K562 (cell line): Measurements from ENCODE around the gene SEPTIN2. TPM values are rescaled to one million over a fixed set of nuclear protein-coding genes. Genes with fewer than 3 reads are reported as not detected.

Source experiments
- CREM ChIP-seq: IDR thresholded peaks from 2 replicates; pipeline ENCODE4 v1.6.1; 2014; ENCODE audit warnings: antibody characterized with exemption, low read depth
- HDAC1 ChIP-seq, 2 experiments: fragments of 450-650 bp; IDR thresholded peaks; 2 replicates each; pipeline ENCODE4 v1.6.1; 2016 to 2017; ENCODE audit warnings: inconsistent platforms in 1 of 2, mild to moderate bottlenecking in 1 of 2, moderate library complexity in 1 of 2
- RBM15 ChIP-seq: fragments of 200-400 bp; formaldehyde crosslinking; IDR thresholded peaks from 2 replicates; pipeline ENCODE4 v1.6.1; 2018; ENCODE audit warnings: mild to moderate bottlenecking, low read length, moderate library complexity; ENCODE audit not compliant: insufficient read depth
- SMAD1 ChIP-seq: fragments of 150-350 bp; IDR thresholded peaks from 2 replicates; pipeline ENCODE4 v1.6.1; 2014; ENCODE audit warnings: low read length, low read depth; ENCODE audit not compliant: partially characterized antibody
- polyA plus RNA-seq, 8 experiments: library from polyadenylated mRNA; depleted of rRNA in 4 of 8; stranded (reverse) in 5 of 8; unstranded in 3 of 8; fragments of >200 nt; fragmentation: Nextera tagmentation in 2 of 8; fragmentation: Illumina TruSeq in 1 of 8; extraction: Ambion mirVana in 2 of 8; extraction: Trizol in 1 of 8; gene quantifications; 2 replicates each; pipeline versions ENCODE4 v1.2.1 to v1.2.3, GENCODE V29; 2011 to 2014; ENCODE audit warnings: inconsistent platforms in 1 of 8, missing spikeins in 1 of 8
- total RNA-seq, 7 experiments: library from RNA; depleted of rRNA in 6 of 7; stranded (reverse); fragments of >200 nt in 6 of 7; fragmentation: Illumina TruSeq in 2 of 7; extraction: Trizol in 2 of 7; gene quantifications; 2 replicates each; pipeline versions ENCODE4 v1.2.1 to v1.2.3, GENCODE V29; 2011 to 2021; ENCODE audit warnings: low replicate concordance in 1 of 7
- TF ChIP-seq, protein P1 (sequence below): fragments of 250-450 bp; sonication (Bioruptor Pico); IDR thresholded peaks from 2 replicates; pipeline ENCODE4 v1.4.0; 2020
- TF ChIP-seq, protein P2 (sequence below): fragments of 200-800 bp; sonication (Bioruptor generic); IDR thresholded peaks from 2 replicates; pipeline ENCODE4 v1.6.1; 2016; ENCODE audit warnings: missing genetic modification characterization, missing compliant biosample characterization

SEPTIN2 gene
- total and polyA plus RNA-seq, 9 of the 15 experiments (the other 6 are each of a cell fraction or from before 2014, with no cell fraction given): 121 to 367 (median 166) TPM

DNA sequence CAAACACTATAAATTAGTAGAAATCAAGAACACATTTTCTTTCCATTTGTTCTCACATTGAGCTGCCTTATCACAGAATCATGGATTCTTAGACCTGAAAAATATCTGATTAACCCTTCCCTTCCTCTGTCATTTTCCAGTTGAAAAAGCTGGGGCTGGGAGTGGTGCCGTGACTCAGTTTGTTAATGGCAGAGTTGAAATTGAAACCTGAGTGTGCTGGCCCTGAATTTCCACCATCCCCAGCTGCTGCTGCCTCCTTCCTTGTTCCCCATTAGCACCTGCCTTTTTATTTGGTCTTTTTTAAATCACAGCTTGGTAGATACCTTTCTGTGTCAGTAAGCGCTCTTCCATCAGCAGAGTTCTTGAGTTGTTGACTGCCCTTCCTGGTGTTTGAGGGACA, 51.0 kb downstream of the SEPTIN2 start (continued):
- TF ChIP-seq, protein P1, sequence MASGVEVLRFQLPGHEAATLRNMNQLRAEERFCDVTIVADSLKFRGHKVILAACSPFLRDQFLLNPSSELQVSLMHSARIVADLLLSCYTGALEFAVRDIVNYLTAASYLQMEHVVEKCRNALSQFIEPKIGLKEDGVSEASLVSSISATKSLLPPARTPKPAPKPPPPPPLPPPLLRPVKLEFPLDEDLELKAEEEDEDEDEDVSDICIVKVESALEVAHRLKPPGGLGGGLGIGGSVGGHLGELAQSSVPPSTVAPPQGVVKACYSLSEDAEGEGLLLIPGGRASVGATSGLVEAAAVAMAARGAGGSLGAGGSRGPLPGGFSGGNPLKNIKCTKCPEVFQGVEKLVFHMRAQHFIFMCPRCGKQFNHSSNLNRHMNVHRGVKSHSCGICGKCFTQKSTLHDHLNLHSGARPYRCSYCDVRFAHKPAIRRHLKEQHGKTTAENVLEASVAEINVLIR (CRISPR knock-in tag): no peak
- no peak for TF ChIP-seq RBM15
- no peak for TF ChIP-seq SMAD1
- TF ChIP-seq CREM: no peak
- TF ChIP-seq, protein P2, sequence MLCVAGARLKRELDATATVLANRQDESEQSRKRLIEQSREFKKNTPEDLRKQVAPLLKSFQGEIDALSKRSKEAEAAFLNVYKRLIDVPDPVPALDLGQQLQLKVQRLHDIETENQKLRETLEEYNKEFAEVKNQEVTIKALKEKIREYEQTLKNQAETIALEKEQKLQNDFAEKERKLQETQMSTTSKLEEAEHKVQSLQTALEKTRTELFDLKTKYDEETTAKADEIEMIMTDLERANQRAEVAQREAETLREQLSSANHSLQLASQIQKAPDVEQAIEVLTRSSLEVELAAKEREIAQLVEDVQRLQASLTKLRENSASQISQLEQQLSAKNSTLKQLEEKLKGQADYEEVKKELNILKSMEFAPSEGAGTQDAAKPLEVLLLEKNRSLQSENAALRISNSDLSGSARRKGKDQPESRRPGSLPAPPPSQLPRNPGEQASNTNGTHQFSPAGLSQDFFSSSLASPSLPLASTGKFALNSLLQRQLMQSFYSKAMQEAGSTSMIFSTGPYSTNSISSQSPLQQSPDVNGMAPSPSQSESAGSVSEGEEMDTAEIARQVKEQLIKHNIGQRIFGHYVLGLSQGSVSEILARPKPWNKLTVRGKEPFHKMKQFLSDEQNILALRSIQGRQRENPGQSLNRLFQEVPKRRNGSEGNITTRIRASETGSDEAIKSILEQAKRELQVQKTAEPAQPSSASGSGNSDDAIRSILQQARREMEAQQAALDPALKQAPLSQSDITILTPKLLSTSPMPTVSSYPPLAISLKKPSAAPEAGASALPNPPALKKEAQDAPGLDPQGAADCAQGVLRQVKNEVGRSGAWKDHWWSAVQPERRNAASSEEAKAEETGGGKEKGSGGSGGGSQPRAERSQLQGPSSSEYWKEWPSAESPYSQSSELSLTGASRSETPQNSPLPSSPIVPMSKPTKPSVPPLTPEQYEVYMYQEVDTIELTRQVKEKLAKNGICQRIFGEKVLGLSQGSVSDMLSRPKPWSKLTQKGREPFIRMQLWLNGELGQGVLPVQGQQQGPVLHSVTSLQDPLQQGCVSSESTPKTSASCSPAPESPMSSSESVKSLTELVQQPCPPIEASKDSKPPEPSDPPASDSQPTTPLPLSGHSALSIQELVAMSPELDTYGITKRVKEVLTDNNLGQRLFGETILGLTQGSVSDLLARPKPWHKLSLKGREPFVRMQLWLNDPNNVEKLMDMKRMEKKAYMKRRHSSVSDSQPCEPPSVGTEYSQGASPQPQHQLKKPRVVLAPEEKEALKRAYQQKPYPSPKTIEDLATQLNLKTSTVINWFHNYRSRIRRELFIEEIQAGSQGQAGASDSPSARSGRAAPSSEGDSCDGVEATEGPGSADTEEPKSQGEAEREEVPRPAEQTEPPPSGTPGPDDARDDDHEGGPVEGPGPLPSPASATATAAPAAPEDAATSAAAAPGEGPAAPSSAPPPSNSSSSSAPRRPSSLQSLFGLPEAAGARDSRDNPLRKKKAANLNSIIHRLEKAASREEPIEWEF (CRISPR knock-in tag): no peak
- no peak for TF ChIP-seq HDAC1 (IDR thresholded peaks at IDR 0.05)
